Stimulated activated naive CD8-positive, alpha-beta T cell treated with anti-CD3 and anti-CD28 coated beads, Interleukin-15, Interleukin-2, amounts not matched to agents 100 ng/mL and 50 ng/mL, for 24 hours (primary cell): ENCODE measurements around the gene PIAS4.

Source experiments
- H3K27ac Mint-ChIP-seq: one replicate; pipeline ENCODE4 v1.8.0; 2021; ENCODE audit warnings: mild to moderate bottlenecking, mixed read lengths
- H3K27me3 Mint-ChIP-seq: one replicate; pipeline ENCODE4 v1.8.0; 2021; ENCODE audit warnings: mixed read lengths
- H3K36me3 Mint-ChIP-seq: one replicate; pipeline ENCODE4 v1.8.0; 2021; ENCODE audit warnings: low read depth, mixed read lengths
- H3K4me1 Mint-ChIP-seq: one replicate; pipeline ENCODE4 v1.8.0; 2021; ENCODE audit warnings: low read depth, mixed read lengths
- H3K4me3 Mint-ChIP-seq: one replicate; pipeline ENCODE4 v1.8.0; 2021; ENCODE audit warnings: mild to moderate bottlenecking, mixed read lengths
- H3K9me3 Mint-ChIP-seq: one replicate; pipeline ENCODE4 v1.8.0; 2021; ENCODE audit warnings: mixed read lengths

Gene PIAS4

DNA sequence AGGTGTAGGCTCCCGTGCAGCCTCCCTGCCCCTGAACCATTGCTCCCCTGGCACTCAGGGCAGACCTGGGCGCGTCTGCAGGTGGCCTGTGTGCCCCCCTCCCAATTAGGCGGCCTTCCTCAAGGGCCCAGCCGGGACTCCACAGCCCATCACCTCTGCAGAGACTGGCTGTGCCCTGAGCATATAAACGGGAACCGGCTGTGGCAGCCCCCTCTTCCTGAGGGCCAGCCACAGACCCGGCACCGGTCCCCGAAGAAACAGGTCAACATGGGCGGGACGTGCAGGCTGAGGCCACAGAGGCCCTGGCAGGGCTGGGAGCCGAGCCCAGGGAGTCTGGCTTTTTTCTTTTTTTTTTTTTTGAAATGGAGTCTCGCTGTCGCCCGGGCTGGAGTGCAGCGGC is 12.0 kb downstream of the PIAS4 start:
- H3K36me3 Mint-ChIP-seq = peaks cover 10% of the 10 kb centered on the region
- H3K27ac Mint-ChIP-seq = no peak overlapping the region
- no peaks in the 10 kb centered on the region for H3K9me3 Mint-ChIP-seq
- no peaks in the 10 kb centered on the region for H3K27me3 Mint-ChIP-seq
- H3K4me3 Mint-ChIP-seq = no peak overlapping the region
- peaks cover 4% of the 10 kb centered on the region for H3K4me1 Mint-ChIP-seq

DNA sequence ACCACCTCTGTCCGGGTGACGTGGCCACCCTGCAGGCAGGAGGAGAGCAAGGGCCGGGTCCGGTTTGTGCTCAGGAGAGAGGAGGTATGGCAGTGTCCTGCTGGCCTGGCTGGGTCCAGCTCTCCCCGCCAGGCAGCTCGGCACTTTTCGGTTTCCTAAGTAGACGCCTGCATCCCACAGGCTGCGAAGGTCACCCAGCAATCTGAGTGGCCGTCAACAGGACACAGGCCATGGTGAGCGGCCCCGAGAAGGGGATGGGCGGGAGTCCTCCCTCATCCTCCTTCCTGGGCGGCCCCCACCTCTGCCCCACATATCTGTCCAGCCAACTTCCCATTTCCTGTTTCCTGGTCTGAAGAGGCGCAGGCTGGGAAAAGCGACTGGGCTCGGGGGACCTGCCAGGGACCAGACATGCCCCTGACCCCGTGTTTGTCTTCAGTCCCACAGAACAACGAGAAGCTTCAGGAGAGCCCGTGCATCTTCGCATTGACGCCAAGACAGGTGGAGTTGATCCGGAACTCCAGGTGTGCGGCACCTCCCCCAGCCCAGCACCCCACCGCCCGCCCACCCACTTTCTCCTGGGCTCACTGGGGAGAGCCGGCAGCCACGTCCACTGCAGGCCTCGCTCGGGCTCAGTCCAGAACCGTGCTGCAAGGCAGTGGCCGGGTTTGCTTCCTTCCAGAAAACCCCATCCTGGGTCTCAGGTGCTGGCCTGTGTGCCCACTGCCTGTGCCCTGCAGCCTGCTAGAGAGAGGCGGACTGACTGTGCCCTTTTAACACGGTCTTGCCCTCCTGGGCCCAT is 16.3 kb downstream of the PIAS4 start:
- H3K4me1 Mint-ChIP-seq = peaks cover 4% of the 10 kb centered on the region
- H3K36me3 Mint-ChIP-seq = peaks cover 10% of the 10 kb centered on the region
- no peak overlapping the region for H3K27ac Mint-ChIP-seq
- H3K9me3 Mint-ChIP-seq = no peaks in the 10 kb centered on the region
- no peaks in the 10 kb centered on the region for H3K27me3 Mint-ChIP-seq
- no peak overlapping the region for H3K4me3 Mint-ChIP-seq

DNA sequence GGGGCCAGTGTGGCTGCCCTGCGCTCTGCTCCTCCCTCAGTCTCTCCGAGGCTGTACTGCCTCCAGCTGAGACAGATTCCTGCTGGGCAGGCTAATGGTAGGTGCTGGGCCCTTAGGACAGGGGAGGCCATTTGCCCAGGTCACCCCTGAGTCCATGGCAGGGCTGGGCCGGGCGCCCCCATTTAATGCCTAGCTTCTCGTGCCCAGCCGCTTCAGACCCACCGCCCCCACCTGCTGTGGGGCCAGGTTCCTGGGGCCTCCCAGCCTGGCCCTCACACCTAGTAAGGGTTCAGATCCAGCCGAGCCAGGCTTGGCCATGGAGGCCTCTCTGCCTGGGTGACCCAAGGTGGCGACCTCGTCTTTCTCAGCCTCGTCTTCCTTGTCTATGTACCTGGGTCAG is 17.8 kb downstream of the PIAS4 start:
- H3K4me3 Mint-ChIP-seq = no peak overlapping the region
- no peaks in the 10 kb centered on the region for H3K27me3 Mint-ChIP-seq
- H3K36me3 Mint-ChIP-seq = peaks cover 10% of the 10 kb centered on the region
- no peak overlapping the region for H3K27ac Mint-ChIP-seq
- no peaks in the 10 kb centered on the region for H3K9me3 Mint-ChIP-seq
- peaks cover 4% of the 10 kb centered on the region for H3K4me1 Mint-ChIP-seq

DNA sequence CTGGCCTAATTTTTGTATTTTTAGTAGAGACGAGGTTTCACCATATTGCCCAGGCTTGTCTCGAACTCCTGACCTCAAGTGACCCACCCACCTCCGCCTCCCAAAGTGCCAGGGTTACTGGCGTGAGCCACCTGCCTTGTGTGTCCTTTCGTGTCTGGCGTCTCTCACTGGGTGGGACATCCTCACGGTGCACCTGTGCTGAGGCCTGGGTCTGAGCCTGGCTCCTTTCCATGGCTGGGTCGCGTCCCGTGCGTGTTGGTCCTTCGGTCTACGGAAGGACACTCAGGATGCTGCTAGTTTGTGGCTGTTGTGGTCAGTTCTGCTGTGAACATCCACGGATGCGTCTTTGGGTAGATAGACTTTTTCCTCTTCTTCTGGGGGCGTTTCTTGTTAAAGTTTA is 19.6 kb downstream of the PIAS4 start:
- H3K27me3 Mint-ChIP-seq = no peaks in the 10 kb centered on the region
- no peak overlapping the region for H3K27ac Mint-ChIP-seq

DNA sequence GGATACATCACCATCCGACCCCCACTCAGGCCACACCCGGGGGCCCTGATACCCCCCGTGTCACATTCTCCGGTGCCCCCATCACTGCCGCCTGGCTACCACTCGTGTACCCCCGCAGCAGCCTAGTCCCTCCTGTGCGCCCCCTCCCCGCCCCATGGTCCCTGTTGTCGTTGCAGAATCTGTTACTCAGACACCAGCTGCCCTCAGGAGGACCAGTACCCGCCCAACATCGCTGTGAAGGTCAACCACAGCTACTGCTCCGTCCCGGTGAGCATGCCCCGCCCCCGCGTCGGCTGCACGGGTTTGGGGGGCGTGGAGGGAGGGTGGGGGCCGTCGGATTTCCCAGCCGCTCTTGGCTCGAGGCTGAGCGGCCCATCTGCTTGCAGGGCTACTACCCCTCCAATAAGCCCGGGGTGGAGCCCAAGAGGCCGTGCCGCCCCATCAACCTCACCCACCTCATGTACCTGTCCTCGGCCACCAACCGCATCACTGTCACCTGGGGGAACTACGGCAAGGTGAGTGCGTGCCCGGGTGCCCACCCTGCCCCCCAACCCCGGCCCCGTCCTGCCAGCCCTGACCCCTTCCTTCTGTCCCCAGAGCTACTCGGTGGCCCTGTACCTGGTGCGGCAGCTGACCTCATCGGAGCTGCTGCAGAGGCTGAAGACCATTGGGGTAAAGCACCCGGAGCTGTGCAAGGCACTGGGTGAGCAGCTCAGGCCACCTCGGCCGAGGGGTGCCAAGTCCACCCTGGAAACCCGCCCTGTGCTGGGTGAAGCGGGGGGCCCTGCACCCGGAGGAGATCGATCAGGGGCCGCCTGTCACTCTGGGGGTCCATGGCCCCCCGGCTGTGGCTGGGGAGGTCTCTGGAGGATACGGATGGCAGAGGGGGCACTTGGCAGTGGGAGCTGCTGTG is 21.1 kb downstream of the PIAS4 start:
- Mint-ChIP-seq H3K4me1 (no peaks in the 10 kb centered on the region), H3K9me3 (no peaks in the 10 kb centered on the region), H3K36me3 (no peaks in the 10 kb centered on the region), H3K27ac (no peak overlapping the region), H3K4me3 (no peak overlapping the region), H3K27me3 (no peaks in the 10 kb centered on the region)

More for the DNA sequence above, 19.6 kb downstream of the PIAS4 start:
- Mint-ChIP-seq H3K36me3 (peaks cover 1% of the 10 kb centered on the region), H3K4me3 (no peak overlapping the region), H3K9me3 (no peaks in the 10 kb centered on the region), H3K4me1 (no peaks in the 10 kb centered on the region)

DNA sequence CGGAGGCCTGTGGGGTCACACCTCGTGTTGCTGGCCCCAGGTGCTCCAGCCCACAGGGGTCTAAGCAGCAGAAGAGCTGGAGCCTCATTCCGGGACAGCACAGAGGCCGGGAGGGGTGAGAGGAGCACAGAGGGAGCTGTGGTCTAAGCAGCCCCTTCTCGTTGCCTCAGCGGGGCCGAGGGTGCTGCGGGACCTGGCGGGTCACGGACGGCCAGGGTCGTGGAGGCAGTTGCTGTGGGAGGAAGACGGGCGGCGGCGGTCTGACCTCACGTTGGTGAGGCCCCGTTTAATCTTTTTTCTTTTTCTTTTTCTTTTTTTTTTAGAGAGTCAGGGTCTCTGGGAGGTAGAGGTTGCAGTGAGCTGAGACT is 21.7 kb downstream of the PIAS4 start:
- H3K27me3 Mint-ChIP-seq = no peaks in the 10 kb centered on the region
- no peak overlapping the region for H3K27ac Mint-ChIP-seq
- no peaks in the 10 kb centered on the region for H3K4me1 Mint-ChIP-seq
- H3K9me3 Mint-ChIP-seq = no peaks in the 10 kb centered on the region
- H3K4me3 Mint-ChIP-seq = no peak overlapping the region
- no peaks in the 10 kb centered on the region for H3K36me3 Mint-ChIP-seq

DNA sequence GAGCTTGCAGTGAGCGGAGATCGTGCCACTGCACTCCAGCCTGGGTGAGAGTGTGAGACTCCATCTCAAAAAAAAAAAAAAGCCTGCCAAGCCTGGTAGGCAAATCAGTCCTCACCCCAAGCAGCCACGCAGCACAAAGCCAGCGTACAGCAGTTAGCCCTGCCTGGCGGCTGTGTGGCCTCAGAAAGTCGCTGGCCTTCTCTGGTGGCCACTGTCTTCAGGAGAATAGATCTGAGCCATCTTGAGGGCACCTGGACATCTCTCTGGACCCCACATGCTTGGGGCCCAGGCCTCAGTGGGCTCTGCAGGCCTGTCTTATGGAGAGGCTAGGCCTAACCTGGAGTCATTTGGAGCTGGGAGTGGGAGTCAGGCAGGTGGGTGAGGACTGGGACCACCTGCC is 23.0 kb downstream of the PIAS4 start:
- Mint-ChIP-seq H3K9me3 (no peaks in the 10 kb centered on the region), H3K4me1 (no peaks in the 10 kb centered on the region), H3K36me3 (no peaks in the 10 kb centered on the region), H3K27me3 (no peaks in the 10 kb centered on the region), H3K27ac (no peak overlapping the region), H3K4me3 (no peak overlapping the region)

DNA sequence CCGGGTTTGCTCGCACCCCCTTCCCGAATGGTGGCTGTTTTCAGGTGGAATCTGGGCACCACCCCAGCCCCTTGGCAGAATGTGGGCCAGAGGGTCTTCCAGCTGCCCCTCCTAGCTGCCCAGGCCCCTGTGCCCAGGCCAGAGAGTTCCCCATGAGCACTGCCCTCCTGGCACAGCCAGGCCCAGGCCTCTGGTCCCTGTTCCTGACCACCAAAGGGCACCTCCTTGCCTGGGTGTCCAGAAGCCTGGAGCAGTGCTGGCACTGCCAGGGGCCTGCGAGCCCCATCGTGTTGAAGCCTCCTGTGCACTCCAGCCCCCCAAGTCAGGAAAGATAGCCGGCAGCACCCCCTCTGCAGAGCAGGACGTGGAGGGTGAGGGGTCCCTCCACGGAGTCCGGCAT is 23.4 kb downstream of the PIAS4 start:
- no peak overlapping the region for H3K27ac Mint-ChIP-seq
- no peaks in the 10 kb centered on the region for H3K36me3 Mint-ChIP-seq
- H3K27me3 Mint-ChIP-seq = no peaks in the 10 kb centered on the region
- no peak overlapping the region for H3K4me3 Mint-ChIP-seq
- H3K9me3 Mint-ChIP-seq = no peaks in the 10 kb centered on the region
- no peaks in the 10 kb centered on the region for H3K4me1 Mint-ChIP-seq

DNA sequence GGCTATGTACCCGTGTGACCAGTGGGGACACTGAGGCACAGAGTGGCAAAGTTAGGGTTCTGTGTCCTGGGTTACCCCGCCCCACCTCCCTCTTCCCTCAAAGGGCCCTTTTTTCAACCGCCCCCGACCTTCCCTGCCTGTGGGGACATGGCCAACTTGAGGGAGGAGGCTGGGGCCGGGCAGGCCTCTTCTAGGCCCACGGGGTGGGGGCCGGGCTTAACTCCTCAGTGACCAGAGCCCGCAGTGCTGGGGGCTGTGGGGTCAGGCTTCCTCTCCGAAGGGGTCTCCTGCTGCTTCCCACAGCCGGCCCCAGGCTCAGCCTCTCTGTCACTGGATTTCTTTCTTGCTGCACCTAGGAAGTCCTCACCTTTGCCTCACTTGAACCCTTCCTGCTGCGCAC is 23.9 kb downstream of the PIAS4 start:
- Mint-ChIP-seq H3K27me3 (no peaks in the 10 kb centered on the region), H3K9me3 (no peaks in the 10 kb centered on the region), H3K36me3 (no peaks in the 10 kb centered on the region), H3K27ac (no peak overlapping the region), H3K4me3 (no peak overlapping the region), H3K4me1 (no peaks in the 10 kb centered on the region)

DNA sequence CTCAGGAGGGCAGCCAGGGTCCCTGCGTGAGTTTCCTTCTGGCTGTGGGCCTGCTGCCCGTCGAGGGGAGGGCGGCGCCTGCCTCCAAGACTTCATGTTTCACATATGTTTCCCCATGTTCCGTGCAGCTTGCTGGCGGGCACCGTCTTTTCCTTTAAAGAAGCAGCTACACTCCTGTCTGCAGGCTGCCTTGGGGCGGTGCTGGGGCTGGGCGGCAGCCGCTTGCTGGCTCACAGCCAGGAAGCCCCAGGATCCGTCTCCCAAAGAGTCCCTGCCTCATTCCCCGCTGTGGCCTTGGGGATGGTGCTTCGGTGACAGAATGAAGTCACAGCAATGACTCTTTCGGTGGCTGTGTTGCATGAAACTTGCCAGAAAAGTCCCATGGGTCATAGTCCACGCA is 24.9 kb downstream of the PIAS4 start:
- Mint-ChIP-seq H3K36me3 (no peaks in the 10 kb centered on the region), H3K27ac (no peak overlapping the region), H3K4me3 (no peak overlapping the region)

DNA sequence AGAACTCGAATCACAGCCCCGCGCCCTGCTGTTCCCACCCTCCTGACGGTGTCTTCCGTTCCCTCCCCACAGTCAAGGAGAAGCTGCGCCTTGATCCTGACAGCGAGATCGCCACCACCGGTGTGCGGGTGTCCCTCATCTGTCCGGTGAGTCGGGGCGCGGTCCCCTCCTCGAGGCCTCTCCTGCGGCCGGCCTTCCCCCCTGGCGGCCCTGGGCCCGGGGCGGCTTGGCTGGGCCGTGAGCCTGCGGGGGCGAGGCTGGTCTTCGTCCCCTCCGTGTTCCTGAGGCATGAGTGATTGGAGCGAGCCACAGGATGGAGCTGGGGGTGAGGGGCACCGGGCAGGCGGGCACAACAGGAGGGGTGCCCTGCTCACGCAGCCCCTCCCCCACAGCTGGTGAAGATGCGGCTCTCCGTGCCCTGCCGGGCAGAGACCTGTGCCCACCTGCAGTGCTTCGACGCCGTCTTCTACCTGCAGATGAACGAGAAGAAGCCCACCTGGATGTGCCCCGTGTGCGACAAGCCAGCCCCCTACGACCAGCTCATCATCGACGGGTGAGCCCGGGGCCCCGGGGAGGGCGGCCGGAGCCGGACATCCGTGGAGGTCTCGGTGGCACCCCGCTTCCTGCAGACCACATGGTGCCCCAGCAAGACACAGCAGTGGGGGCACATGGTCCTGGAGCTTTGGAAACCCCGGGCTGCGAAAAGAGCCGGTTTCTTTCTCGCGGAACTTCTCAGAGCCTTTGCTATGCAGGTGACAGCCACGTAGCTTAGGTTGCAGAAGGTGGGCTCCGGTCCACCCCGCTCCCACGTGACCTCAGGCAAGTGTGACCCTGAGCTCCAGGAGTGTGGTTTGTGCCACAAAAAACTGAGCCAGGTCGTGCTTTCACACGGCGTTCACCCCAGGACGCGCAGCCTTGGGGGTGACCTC is 25.8 kb downstream of the PIAS4 start:
- Mint-ChIP-seq H3K36me3 (peaks cover 4% of the 10 kb centered on the region), H3K4me3 (no peak overlapping the region), H3K27me3 (no peaks in the 10 kb centered on the region), H3K27ac (no peak overlapping the region), H3K4me1 (no peaks in the 10 kb centered on the region), H3K9me3 (no peaks in the 10 kb centered on the region)

More for the DNA sequence above, 24.9 kb downstream of the PIAS4 start:
- no peaks in the 10 kb centered on the region for H3K9me3 Mint-ChIP-seq
- no peaks in the 10 kb centered on the region for H3K27me3 Mint-ChIP-seq
- H3K4me1 Mint-ChIP-seq = no peaks in the 10 kb centered on the region

DNA sequence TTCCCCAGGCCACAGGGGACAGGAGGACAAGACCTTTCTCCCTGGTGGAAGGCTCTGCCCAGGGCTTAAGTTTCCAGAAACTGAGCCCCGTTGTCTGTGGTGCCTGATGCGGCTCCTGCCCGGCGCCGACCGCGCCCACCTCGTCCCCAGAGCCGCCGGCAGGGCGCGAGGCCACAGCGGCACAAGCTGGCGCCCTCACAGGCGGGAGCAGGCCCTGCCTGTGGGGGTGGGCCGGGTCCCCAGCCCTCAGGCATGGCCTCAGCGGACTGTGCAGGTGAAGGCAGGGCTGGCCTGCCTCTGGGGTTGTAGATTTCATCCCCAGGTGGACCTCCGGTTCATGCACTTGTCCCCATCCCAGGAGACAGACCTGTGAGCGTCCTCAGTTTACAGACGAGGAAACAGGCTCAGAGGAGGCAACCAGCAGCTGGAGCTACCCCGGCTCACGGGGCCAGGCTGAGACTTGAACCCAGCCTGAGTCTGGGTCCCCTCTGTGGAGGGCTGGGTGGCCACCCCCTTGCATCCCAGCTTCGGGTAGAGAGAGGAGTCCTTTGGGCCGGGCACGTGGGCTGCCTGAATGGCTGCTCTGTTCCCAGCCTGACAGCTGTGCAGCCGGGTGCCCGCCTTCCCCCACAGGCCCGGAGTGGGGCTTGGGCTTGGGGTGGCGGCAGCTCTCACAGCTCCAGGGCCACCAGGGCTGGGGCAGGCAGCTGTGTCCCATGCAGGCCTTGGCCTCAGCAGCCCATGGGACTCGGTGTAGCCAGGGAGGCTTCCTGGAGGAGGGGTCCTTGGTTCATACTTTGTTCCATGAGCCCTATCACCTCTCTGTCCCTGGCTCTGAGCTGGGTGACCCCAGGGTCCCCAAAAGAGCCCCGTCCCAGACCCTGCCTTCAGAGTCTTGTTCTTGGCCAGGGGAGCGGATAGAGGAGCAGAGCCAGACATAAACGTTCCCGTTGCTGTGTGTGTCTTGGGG is 26.8 kb downstream of the PIAS4 start:
- H3K9me3 Mint-ChIP-seq = no peaks in the 10 kb centered on the region
- H3K4me3 Mint-ChIP-seq = no peak overlapping the region
- H3K27me3 Mint-ChIP-seq = no peaks in the 10 kb centered on the region
- H3K4me1 Mint-ChIP-seq = no peaks in the 10 kb centered on the region
- H3K27ac Mint-ChIP-seq = no peak overlapping the region
- H3K36me3 Mint-ChIP-seq = peaks cover 4% of the 10 kb centered on the region

DNA sequence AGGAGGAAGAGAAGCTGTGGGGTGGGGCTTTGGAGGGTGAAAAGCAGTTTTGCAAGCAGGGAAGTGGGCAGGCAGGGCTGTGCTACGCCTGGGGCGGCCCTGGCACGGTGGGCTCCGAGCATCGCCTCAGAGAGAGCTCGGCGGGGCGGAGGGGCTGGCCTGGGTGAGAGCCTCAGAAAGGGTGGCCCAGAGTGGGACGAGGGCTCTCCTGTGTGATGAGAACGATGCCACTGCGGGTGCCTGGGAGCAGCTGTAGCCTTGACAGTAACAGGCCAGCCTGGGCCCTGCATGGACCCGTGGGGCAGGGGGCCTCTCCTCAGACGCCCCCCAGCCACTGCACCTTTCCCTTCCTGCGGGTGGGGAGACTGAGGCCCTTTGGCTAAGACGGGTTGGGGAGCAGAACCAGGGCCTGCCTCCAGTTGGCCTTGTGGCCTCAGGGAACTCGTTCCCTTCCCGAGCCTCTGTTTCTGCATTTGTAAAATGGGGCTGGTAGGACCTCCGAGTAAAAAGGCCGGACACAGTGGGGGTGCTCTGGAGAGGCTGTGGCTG is 27.6 kb downstream of the PIAS4 start:
- Mint-ChIP-seq H3K27me3 (no peaks in the 10 kb centered on the region), H3K4me1 (no peaks in the 10 kb centered on the region), H3K36me3 (peaks cover 4% of the 10 kb centered on the region), H3K27ac (no peak overlapping the region), H3K4me3 (no peak overlapping the region), H3K9me3 (no peaks in the 10 kb centered on the region)
